H1 (cell line): ENCODE measurements around the gene POLR2A. TPM values are rescaled to one million over a fixed set of nuclear protein-coding genes. Genes with fewer than 3 reads are reported as not detected.

ENCODE experiments used
- CHD1 ChIP-seq: IDR thresholded peaks from 2 replicates; pipeline ENCODE4 v1.6.1; 2012; ENCODE audit warnings: low read depth, low read length, improper control_type of control experiment
- TBP ChIP-seq: IDR thresholded peaks from 2 replicates; pipeline ENCODE4 v1.6.1; 2011; ENCODE audit warnings: low read depth, low read length, improper control_type of control experiment
- USF2 ChIP-seq: IDR thresholded peaks from 2 replicates; pipeline ENCODE4 v1.6.1; 2011; ENCODE audit warnings: low read length, improper control_type of control experiment
- polyA plus RNA-seq, 7 experiments: library from polyadenylated mRNA; depleted of rRNA in 3 of 7; stranded (reverse) in 5 of 7; unstranded in 2 of 7; fragments of >200 nt in 5 of 7; fragments of 200-250 nt in 2 of 7; gene quantifications; 1 replicate in 5 of 7; 2 replicates in 1 of 7; 4 replicates in 1 of 7; pipeline versions ENCODE4 v1.2.1 to v1.2.3, GENCODE V29; 2011 to 2013; ENCODE audit warnings: missing spikeins in 2 of 7, mixed read lengths in 2 of 7
- total RNA-seq: library from RNA; stranded (reverse); fragmentation: NEBNext Ultra II Directional; extraction: Animal tissue kit (Norgen Biotek cat#: 25700); gene quantifications from 2 replicates; pipeline ENCODE4 v1.2.1, GENCODE V29; 2021

The POLR2A gene
- total and polyA plus RNA-seq, 2 of the 8 experiments (the other 6 are each of a cell fraction or from before 2014, with no cell fraction given), result 26.8 to 150 TPM

DNA sequence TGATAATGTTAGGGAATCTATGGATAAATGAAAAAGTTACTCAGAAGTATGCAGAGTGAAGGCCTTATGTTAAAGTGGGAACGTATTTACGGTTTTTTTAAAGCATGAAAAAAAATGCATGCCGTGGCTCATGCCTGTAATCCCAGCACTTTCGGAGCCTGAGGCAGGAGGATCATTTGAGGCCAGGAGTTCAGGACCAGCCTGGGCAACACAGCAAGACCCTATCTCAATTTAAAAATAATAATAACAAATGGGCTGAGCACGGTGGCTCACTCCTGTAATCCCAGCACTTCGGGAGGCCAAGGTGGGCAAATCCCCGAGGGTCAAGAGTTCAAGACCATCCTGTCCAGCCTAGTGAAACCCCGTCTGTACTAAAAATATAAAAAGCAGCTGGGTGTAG is 6.0 kb downstream of the POLR2A start (continued):
- no peak for TF ChIP-seq TBP
- TF ChIP-seq CHD1, result no peak
- TF ChIP-seq USF2, result no peak
